SK-N-SH (cell line): ENCODE results near the gene ARL17B. TPM values are rescaled to one million over a fixed set of nuclear protein-coding genes. Genes with fewer than 3 reads are reported as not detected.

ENCODE experiments used
- CTCF ChIA-PET: fragments of 300-600, 350-600 bp; formaldehyde crosslinking; extraction: SDS; loops from one replicate; lab custom pipeline; 2021; lab: Yijun Ruan, JAX
- POLR2A ChIA-PET: fragments of 350-600 bp; sonication (Branson Sonifier 250); formaldehyde crosslinking; extraction: SDS; loops from one replicate; lab custom pipeline; 2020; ENCODE audit warnings: antibody characterized with exemption, inconsistent platforms; lab: Yijun Ruan, JAX
- DNase-seq: peaks from one replicate; pipeline ENCODE4 v3.0.0; 2012
- H2AFZ ChIP-seq: fragments of 200-600 bp; sonication (generic); 2 replicates; pipeline ENCODE4 v1.8.1; 2016; ENCODE audit warnings: antibody characterized with exemption, mild to moderate bottlenecking, low read depth
- H3F3A ChIP-seq: fragments of 200-600 bp; sonication (generic); replicated peaks from 2 replicates; pipeline ENCODE3; 2016; ENCODE audit warnings: antibody characterized with exemption, mild to moderate bottlenecking; ENCODE audit not compliant: insufficient read depth
- H3K27ac ChIP-seq, 2 experiments: fragments of 200-500 bp in 1 of 2; fragments of 200-600 bp in 1 of 2; sonication (Bioruptor generic) in 1 of 2; sonication (generic), shearing (Covaris generic) in 1 of 2; 2 replicates each; pipeline versions ENCODE4 v1.5.1 to v1.6.1; 2014 to 2016; ENCODE audit warnings: low read depth in 2 of 2, inconsistent platforms in 1 of 2, low read length in 1 of 2, mild to moderate bottlenecking in 1 of 2, mixed read lengths in 1 of 2
- H3K27me3 ChIP-seq: fragments of 200-600 bp; sonication (generic), shearing (Covaris generic); 2 replicates; pipeline ENCODE4 v1.6.1; 2016; ENCODE audit warnings: mixed run types; ENCODE audit not compliant: insufficient read depth
- H3K36me3 ChIP-seq, 2 experiments: fragments of 200-500 bp in 1 of 2; fragments of 200-600 bp in 1 of 2; sonication (Bioruptor generic) in 1 of 2; sonication (generic) in 1 of 2; replicated peaks in 1 of 2; 2 replicates each; pipeline versions ENCODE3 to v1.5.1; 2014 to 2016; ENCODE audit warnings: low read length in 1 of 2, mild to moderate bottlenecking in 1 of 2; ENCODE audit not compliant: insufficient read depth in 2 of 2, control insufficient read depth in 1 of 2
- H3K4me1 ChIP-seq, 2 experiments: fragments of 200-500 bp in 1 of 2; fragments of 200-600 bp in 1 of 2; sonication (Bioruptor generic) in 1 of 2; sonication (generic), shearing (Covaris generic) in 1 of 2; 2 replicates each; pipeline versions ENCODE4 v1.5.1 to v1.6.1; 2014 to 2016; ENCODE audit warnings: low read depth in 1 of 2, low read length in 1 of 2, mixed run types in 1 of 2; ENCODE audit not compliant: insufficient read depth in 2 of 2, control insufficient read depth in 1 of 2
- H3K4me2 ChIP-seq: fragments of 200-600 bp; sonication (generic), shearing (Covaris generic); 2 replicates; pipeline ENCODE4 v1.6.1; 2017; ENCODE audit warnings: mixed run types
- H3K4me3 ChIP-seq, 2 experiments: fragments of 200-500 bp in 1 of 2; fragments of 200-600 bp in 1 of 2; sonication (Bioruptor generic) in 1 of 2; sonication (generic), shearing (Covaris generic) in 1 of 2; 2 replicates each; pipeline versions ENCODE4 v1.5.1 to v1.8.1; 2014 to 2016; ENCODE audit warnings: low read depth in 2 of 2, inconsistent platforms in 1 of 2, low read length in 1 of 2, mild to moderate bottlenecking in 1 of 2, mixed read lengths in 1 of 2, moderate library complexity in 1 of 2
- H3K79me2 ChIP-seq: fragments of 200-600 bp; sonication (generic); 2 replicates; pipeline ENCODE4 v1.8.1; 2017; ENCODE audit warnings: mild to moderate bottlenecking; ENCODE audit not compliant: insufficient read depth
- H3K9ac ChIP-seq: fragments of 200-600 bp; sonication (generic); 2 replicates; pipeline ENCODE4 v1.6.1; 2017; ENCODE audit warnings: mixed run types
- H3K9me2 ChIP-seq: fragments of 200-600 bp; sonication (generic); 2 replicates; pipeline ENCODE4 v1.6.1; 2017; ENCODE audit warnings: mixed run types
- H3K9me3 ChIP-seq: fragments of 200-600 bp; sonication (generic); 2 replicates; pipeline ENCODE4 v1.6.1; 2017; ENCODE audit warnings: mixed run types, mild to moderate bottlenecking, moderate library complexity
- H4K20me1 ChIP-seq: fragments of 200-600 bp; sonication (generic); 2 replicates; pipeline ENCODE4 v1.6.1; 2017; ENCODE audit warnings: mild to moderate bottlenecking, mixed run types; ENCODE audit not compliant: insufficient read depth
- CHD2 ChIP-seq: fragments of 150-350 bp; IDR thresholded peaks from 2 replicates; pipeline ENCODE4 v1.6.1; 2018; ENCODE audit warnings: low read length; ENCODE audit not compliant: partially characterized antibody
- ELF1 ChIP-seq: IDR thresholded peaks from 2 replicates; pipeline ENCODE4 v1.4.0; 2012
- EZH2phosphoT487 ChIP-seq: fragments of 200-600 bp; sonication (generic); IDR thresholded peaks from 2 replicates; pipeline ENCODE4 v1.6.1; 2017; ENCODE audit warnings: low read depth, mixed run types, mild to moderate bottlenecking, antibody characterized with exemption, moderate library complexity, borderline replicate concordance
- FOSL2 ChIP-seq: IDR thresholded peaks from 2 replicates; pipeline ENCODE4 v1.4.0; 2012; ENCODE audit warnings: low read depth, mild to moderate bottlenecking, moderate library complexity, borderline replicate concordance
- FOXM1 ChIP-seq: IDR thresholded peaks from 2 replicates; pipeline ENCODE4 v1.4.0; 2012; ENCODE audit warnings: low read depth, mild to moderate bottlenecking
- IRF3 ChIP-seq: fragments of 150-350 bp; IDR thresholded peaks from 2 replicates; pipeline ENCODE4 v1.6.1; 2016; ENCODE audit warnings: mild to moderate bottlenecking, low read depth, low read length
- JUND ChIP-seq: IDR thresholded peaks from 2 replicates; pipeline ENCODE4 v1.4.0; 2012
- MXI1 ChIP-seq: IDR thresholded peaks from 2 replicates; pipeline ENCODE4 v1.6.1; 2012; ENCODE audit warnings: mild to moderate bottlenecking, low read depth, low read length, improper control_type of control experiment
- NRF1 ChIP-seq: IDR thresholded peaks from 2 replicates; pipeline ENCODE4 v1.6.1; 2012; ENCODE audit warnings: low read depth, mild to moderate bottlenecking, low read length
- PBX3 ChIP-seq: IDR thresholded peaks from 2 replicates; pipeline ENCODE4; 2012
- POLR2AphosphoS5 ChIP-seq: IDR thresholded peaks from 2 replicates; pipeline ENCODE4 v1.6.1; 2012; ENCODE audit warnings: low read depth, low read length
- REST ChIP-seq: IDR thresholded peaks from 2 replicates; pipeline ENCODE4 v1.6.1; 2012; ENCODE audit warnings: mild to moderate bottlenecking, low read depth, low read length, moderate library complexity
- RXRA ChIP-seq: IDR thresholded peaks from 2 replicates; pipeline ENCODE4 v1.4.0; 2012; ENCODE audit warnings: low read depth, mild to moderate bottlenecking, borderline replicate concordance
- SMC3 ChIP-seq: IDR thresholded peaks from 2 replicates; pipeline ENCODE4 v1.6.1; 2012; ENCODE audit warnings: low read depth, low read length, improper control_type of control experiment
- TAF1 ChIP-seq: IDR thresholded peaks from 2 replicates; pipeline ENCODE4 v1.6.1; 2012; ENCODE audit warnings: low read depth, mild to moderate bottlenecking, low read length, moderate library complexity, borderline replicate concordance
- TCF12 ChIP-seq: IDR thresholded peaks from 2 replicates; pipeline ENCODE4 v1.4.0; 2012
- TEAD4 ChIP-seq: IDR thresholded peaks from 2 replicates; pipeline ENCODE4 v1.4.0; 2012; ENCODE audit warnings: mild to moderate bottlenecking, borderline replicate concordance; ENCODE audit not compliant: insufficient read depth
- USF1 ChIP-seq: IDR thresholded peaks from 2 replicates; pipeline ENCODE4 v1.4.0; 2012; ENCODE audit warnings: low read depth, borderline replicate concordance
- ZBTB33 ChIP-seq: IDR thresholded peaks from 2 replicates; pipeline ENCODE4 v1.4.0; 2012; ENCODE audit warnings: low read depth, borderline replicate concordance
- WGBS: methylation state at CpG from one replicate; pipeline ENCODE4 v1.1.6; 2017; ENCODE audit warnings: low lambda C conversion rate; 5-methylcytosine and 5-hydroxymethylcytosine counted together
- polyA plus RNA-seq, 3 experiments: library from polyadenylated mRNA; depleted of rRNA; stranded (reverse); fragments of >200 nt; gene quantifications; 2 replicates each; pipeline ENCODE4 v1.2.3, GENCODE V29; 2012

ARL17B gene
- polyA plus RNA-seq, 1 of the 3 experiments (the other 2 are of a cell fraction): 2.9 TPM

GRCh38 chr17:46273541-46274236 is 87.9 kb downstream of the ARL17B start:
- H3K4me3 ChIP-seq: no peak overlapping the region
- no peak for DNase-seq
- no peak overlapping the region for H3K4me2 ChIP-seq
- no peaks in the 10 kb centered on the region for H3K4me1 ChIP-seq
- no peak for TF ChIP-seq ELF1
- H3K79me2 ChIP-seq: no peaks in the 10 kb centered on the region
- H3K9me2 ChIP-seq: no peaks in the 10 kb centered on the region
- 64% methylated on average over 6 of the region's 6 CpGs for WGBS
- ChIA-PET CTCF (interaction anchor here (3.4 kb wide), 1 partner anchor 14 kb away, joined by 10 read pairs; no protein-coding TSS in a partner anchor), POLR2A (no interaction called here)
- H3F3A ChIP-seq: no peaks in the 10 kb centered on the region
- no peak overlapping the region for H3K27ac ChIP-seq
- no peak overlapping the region for H2AFZ ChIP-seq
- H4K20me1 ChIP-seq: no peaks in the 10 kb centered on the region
- no peaks in the 10 kb centered on the region for H3K36me3 ChIP-seq
- H3K27me3 ChIP-seq: no peaks in the 10 kb centered on the region
- H3K9ac ChIP-seq: no peak overlapping the region
- no peaks in the 10 kb centered on the region for H3K9me3 ChIP-seq

GRCh38 chr17:46270032-46270431 is 91.5 kb downstream of the ARL17B start:
- Histone ChIP-seq H3K9me2 (no peaks in the 10 kb centered on the region), H3K36me3 (no peaks in the 10 kb centered on the region), H2AFZ (no peak overlapping the region), H3K4me1 (peaks cover 0 to 5% of the 10 kb centered on the region in 2 experiments; a peak in 1 of 4 replicates), H3K79me2 (no peaks in the 10 kb centered on the region), H3F3A (peaks cover 18% of the 10 kb centered on the region), H3K9me3 (no peaks in the 10 kb centered on the region), H3K9ac (no peak overlapping the region), H4K20me1 (no peaks in the 10 kb centered on the region), H3K4me2 (no peak overlapping the region), H3K4me3 (no peak overlapping the region), H3K27ac (no peak overlapping the region), H3K27me3 (no peaks in the 10 kb centered on the region)
- CTCF ChIA-PET: interaction anchor here (0.9 to 5.0 kb wide), 5 partner anchors 10 to 268 kb away, joined by 3 to 21 read pairs (median 7); partner anchors contain the start of gene KANSL1
- DNase-seq: no peak
- WGBS: 84% methylated on average over 5 of the region's 5 CpGs
- POLR2A ChIA-PET: interaction anchor here (0.6 kb wide), 1 partner anchor 125 kb away, joined by 3 read pairs; no protein-coding TSS in a partner anchor
- no peak for TF ChIP-seq USF1
- no peak for TF ChIP-seq IRF3
- no peak for TF ChIP-seq PBX3
- no peak for TF ChIP-seq TAF1
- no peak for TF ChIP-seq FOSL2
- TF ChIP-seq MXI1: no peak
- TF ChIP-seq REST: no peak
- no peak for TF ChIP-seq EZH2phosphoT487
- no peak for TF ChIP-seq JUND
- TF ChIP-seq FOXM1: no peak
- TF ChIP-seq TEAD4: no peak
- TF ChIP-seq ZBTB33: no peak
- TF ChIP-seq CHD2: no peak
- no peak for TF ChIP-seq NRF1
- TF ChIP-seq RXRA: no peak
- no peak for TF ChIP-seq TCF12
- TF ChIP-seq POLR2AphosphoS5: no peak
- TF ChIP-seq SMC3: no peak
